Amniotic epithelial cell (primary cell): ENCODE results near the gene CTRB2.

ENCODE experiments used
- DNase-seq: peaks from one replicate; pipeline ENCODE4 v3.0.0-alpha.2; 2010; ENCODE audit warnings: low read depth

Gene CTRB2

GRCh38 chr16:75175074-75175473 lies 31.9 kb downstream of the CTRB2 start:
- no peak for DNase-seq

GRCh38 chr16:75172578-75172977 lies 34.4 kb downstream of the CTRB2 start:
- no peak for DNase-seq

GRCh38 chr16:75169899-75170405 lies 37.0 kb downstream of the CTRB2 start:
- no peak for DNase-seq

- DNase-seq = no peak
Observed at GRCh38 chr16:75160386-75160785, 46.6 kb downstream of the CTRB2 start.
